DMS79 treated with DMSO at 0.1 percent for 48 hours (cell line): ENCODE measurements around the gene ATF6.
"Not testable (repeated sequence)": the region's sequence is repeated elsewhere in the genome, so short reads cannot be mapped to it uniquely, and the experiment has no call there.

Experiments used
- DNase-seq: peaks from one replicate; lab custom pipeline; 2025; lab: John Stamatoyannopoulos, UW

The ATF6 gene, protein sequence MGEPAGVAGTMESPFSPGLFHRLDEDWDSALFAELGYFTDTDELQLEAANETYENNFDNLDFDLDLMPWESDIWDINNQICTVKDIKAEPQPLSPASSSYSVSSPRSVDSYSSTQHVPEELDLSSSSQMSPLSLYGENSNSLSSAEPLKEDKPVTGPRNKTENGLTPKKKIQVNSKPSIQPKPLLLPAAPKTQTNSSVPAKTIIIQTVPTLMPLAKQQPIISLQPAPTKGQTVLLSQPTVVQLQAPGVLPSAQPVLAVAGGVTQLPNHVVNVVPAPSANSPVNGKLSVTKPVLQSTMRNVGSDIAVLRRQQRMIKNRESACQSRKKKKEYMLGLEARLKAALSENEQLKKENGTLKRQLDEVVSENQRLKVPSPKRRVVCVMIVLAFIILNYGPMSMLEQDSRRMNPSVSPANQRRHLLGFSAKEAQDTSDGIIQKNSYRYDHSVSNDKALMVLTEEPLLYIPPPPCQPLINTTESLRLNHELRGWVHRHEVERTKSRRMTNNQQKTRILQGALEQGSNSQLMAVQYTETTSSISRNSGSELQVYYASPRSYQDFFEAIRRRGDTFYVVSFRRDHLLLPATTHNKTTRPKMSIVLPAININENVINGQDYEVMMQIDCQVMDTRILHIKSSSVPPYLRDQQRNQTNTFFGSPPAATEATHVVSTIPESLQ

GRCh38 chr1:161766102-161766981, at the start of gene ATF6:
Gene ATF6, plus strand, starts transcription at chr1:161766320. Its CDS starts 41 bp downstream, at chr1:161766361.
- DNase-seq = peak; percentile 88

DNA sequence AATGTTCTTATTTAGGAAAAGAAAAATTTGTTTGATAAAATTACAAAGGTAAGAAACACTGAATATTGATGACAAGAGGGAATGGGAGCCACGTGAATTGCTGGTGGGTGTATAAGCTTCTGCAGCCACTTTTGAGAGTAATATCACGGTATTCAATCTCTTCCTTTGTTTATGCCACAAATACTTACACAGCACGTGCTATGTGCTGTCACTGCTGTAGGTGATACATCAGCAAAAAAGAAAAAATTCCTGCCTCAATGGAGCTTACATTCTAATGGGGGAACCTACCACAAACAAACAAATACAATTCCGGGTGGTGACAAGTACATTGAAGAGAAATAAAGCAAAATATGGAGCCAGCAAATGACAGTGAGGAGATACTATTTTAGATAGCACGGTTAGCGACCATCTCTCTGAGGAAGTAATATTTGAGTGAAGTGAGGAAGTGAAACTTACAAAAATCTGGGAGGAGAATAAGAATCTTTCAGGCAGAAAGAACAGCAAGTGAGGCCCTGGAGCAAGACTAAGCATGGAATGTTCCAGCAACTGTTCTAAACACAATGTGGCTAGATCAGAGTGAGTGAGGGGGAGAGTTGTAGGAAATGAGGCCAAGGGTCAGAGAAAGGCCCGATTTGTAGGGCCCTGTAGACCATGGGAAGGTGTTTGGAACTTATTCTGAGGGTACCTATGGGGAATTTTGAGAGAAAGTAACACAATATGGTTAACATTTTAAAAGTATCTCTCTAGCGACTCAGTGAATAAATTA, 47.4 kb upstream of the ATF6 start:
- no peak for DNase-seq

DNA sequence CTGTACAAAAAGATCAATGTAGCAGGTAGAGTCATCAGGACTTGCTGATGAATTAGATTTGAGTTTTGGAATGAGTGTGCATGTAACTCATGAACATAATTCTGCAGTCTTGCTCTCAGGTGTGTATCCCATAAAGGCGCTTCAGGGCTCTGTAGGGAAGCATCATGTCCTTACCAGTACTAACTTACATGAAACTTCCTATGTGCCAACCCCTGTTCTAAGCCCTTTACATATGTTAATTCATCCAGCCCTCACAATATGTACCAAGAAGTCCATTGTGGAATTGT, 46.9 kb upstream of the ATF6 start:
- DNase-seq = no peak

- DNase-seq = no peak
Measured at GRCh38 chr1:161720422-161720821, 45.7 kb upstream of the ATF6 start.

- no peak for DNase-seq
Measured at GRCh38 chr1:161720956-161721737, 45.0 kb upstream of the ATF6 start, which contains the start of gene FCRLB. Gene FCRLB, plus strand, starts transcription at chr1:161721544. Its CDS starts 1,129 bp downstream, at chr1:161722673.

DNA sequence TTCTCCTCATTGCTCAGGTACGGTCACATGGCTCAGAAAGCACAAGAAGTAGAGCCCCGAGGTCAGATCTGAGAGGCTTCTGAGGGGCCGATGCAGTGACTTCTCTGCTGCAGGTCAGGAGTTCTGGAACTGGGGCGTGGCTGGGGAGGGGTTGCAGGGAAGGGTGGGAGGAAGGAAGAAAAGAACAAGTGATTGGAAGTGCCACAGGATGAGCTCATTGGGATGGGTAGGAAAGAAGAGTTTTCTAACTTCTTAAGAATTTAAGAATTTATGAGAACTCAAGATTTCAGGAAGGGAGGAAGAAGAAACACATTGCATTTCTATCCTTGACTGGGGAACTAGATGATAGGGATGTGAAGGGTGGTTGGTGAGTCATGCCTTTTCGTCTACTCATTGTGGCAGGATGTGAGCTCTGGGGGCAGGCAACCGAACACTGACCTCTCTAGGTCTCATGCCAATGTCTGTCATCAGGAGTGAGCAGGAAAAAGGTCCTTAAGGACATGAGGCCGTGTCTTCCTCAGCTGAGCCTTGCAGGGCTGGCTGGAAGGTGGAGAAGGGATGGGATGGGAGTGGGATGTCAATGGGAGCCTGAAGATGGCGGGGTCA, 44.3 kb upstream of the ATF6 start:
- DNase-seq = no peak

DNA sequence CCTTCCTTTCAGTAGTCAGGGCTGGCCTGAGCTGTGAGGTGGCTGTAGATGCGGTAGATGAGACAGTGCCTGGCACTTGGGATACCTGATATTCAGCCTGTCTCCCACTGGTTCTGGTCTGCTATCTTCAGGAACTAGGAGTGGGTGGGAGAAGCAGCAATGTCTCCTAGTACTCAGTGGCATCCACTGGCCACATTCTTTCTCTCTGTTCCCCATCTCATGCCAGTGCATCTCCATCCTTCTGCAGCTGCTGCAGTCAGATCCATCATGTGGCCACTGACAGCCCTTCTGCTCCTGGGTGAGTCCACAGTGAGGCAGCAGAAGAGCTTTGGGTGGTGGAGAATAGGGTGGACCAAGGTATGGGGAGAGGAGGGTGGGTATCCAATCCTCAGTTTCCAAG, 43.7 kb upstream of the ATF6 start:
- DNase-seq = no peak

DNA sequence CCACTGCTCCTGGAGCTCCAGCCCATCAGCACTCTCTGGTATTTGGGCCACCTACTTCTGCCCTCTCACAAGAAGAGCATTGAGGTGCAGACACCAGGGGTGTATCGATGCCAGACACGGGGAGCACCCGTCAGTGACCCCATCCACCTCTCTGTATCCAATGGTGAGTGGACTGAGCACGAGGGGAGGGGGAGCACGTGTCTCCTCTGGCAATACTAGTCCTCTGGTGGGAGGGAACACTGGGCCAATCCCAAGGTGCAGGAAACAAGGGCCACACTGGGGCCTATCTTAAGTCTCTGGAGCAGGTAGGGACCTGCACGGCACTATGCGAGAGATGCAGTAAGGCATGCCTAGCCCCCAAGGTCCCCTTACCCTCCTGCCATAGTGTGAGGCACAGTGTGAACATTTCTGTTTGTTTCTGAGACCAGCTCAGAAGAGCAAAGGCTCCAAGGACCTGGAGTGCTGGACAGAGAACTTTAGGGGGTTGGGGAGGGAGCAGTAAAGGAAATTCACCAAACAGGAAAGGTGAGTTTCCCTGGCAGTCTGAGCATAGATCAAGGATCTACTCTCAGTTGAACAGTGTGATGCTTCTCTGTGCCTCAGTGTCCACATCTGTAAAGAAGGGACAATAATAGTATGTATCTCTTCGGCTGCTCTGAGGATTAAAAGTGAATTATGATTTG, 42.5 kb upstream of the ATF6 start:
- DNase-seq = no peak

DNA sequence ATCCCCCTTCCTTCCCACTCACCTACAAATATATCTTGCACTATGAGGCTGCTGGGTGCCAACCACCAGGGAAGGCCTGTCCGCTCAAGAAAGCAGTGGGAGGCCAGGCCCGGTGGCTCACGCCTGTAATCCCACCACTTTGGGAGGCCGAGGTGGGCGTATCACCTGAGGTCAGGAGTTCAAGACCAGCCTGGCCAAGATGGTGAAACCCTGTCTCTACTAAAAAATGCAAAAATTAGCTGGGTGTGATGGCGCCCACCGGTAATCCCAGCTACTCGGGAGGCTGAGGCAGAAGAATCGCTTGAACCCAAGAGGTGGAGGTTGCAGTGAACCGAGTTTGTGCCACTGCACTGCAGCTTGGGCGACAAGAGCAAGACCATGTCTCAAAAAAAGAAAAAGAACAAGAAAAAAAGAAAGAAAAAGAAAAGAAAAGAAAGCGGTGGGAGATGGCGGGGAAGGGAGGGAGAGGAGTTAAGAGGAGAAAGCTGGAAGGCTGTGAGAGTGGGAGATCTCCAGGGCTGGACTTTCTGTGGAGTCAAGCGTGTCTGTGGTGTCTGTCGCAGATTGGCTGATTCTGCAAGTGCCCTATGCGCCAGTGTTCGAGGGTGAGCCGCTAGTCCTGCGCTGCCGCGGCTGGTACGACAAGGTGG, 40.7 kb upstream of the ATF6 start:
- DNase-seq = not testable (repeated sequence)

DNA sequence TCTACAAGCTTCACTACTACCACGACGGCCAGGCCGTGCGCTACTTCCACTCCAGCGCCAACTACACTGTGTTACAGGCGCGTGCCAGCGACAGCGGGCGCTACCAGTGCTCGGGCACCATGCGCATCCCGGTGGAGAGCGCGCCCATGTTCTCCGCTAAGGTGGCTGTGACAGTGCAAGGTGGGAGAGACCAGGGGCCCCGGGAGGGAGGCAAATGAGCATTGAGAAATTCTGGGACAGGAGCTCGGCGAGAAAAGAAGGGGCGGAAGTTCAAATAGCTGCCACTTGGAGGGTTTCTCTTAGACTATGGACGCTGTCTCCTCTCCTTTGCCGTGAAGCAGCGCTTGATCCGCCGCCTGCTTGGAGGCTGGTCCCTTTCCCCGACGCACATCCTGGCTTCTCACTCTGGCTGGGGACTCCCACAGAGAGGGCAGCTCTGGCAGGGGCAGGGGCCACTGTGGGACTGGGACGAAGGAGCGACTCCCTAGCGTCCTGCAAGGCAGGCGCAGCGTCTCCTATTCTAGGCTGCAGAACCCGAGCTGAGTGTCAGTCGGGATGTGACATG, 40.1 kb upstream of the ATF6 start:
- peak; percentile 33 for DNase-seq

- peak; percentile 33 for DNase-seq
Measured at GRCh38 chr1:161726473-161727255, 39.5 kb upstream of the ATF6 start.

DNA sequence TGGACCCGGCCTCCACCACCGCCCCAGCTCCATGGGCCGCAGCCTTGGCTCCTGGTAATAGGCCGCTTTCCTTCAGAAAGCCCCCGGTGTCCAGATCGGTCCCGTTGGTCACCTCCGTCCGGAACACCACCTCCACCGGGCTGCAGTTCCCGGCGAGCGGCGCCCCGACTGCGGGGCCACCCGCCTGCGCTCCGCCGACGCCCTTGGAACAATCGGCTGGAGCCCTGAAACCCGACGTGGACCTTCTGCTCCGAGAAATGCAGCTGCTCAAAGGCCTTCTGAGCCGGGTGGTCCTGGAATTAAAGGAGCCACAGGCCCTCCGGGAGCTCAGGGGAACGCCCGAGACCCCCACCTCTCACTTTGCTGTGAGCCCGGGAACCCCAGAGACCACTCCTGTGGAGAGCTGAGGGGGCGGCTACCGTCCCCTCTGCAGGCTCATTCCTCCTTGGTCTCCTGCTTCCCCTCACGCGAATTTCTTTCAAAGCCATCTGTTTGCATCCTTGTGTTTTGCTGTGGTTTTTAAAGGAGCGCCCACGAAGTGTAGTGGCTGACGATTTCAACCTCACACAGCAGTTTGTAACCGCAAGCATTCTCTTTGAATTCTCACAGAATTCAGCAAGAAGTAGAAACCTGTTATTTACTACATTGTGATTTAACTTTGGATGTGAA, 38.7 kb upstream of the ATF6 start:
- DNase-seq = no peak

DNA sequence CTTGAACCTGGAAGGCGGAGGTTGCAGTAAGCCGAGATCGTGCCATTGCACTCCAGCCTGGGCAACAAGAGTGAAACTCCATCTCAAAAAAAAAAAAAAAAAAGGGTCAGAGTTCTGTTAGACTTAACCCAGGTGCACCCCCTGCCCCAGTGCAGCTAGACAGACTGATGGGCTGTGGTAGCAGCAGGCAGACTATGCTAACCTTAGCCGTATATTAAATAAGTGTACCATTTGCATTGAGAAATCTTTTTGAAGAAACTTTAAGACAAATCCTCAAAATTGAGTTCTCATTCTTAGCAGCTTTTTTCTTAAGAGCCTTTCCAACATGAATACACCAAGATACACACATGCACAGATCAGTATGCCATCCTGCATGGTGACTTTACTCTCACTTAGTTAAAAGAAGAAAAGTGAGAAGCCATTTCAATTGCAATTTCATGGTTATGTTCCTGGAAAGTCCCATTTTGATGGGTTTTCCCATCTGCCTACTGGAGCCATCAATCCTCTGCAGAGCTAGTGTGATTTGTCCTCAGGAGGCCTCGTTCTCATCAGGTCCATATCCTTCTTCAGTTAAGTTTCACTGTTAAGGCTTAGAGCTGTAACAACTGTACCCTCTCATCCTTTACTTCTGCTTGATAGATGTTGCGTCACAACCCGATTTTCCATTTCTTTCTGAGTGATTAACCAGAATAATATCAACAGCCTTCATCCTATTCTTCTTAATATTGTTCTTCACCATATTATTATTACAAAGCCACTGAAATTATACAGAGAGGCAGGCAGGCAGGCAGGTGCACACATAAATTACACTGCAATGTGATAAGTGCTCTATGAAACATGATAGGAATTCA, 37.5 kb upstream of the ATF6 start:
- no peak for DNase-seq

DNA sequence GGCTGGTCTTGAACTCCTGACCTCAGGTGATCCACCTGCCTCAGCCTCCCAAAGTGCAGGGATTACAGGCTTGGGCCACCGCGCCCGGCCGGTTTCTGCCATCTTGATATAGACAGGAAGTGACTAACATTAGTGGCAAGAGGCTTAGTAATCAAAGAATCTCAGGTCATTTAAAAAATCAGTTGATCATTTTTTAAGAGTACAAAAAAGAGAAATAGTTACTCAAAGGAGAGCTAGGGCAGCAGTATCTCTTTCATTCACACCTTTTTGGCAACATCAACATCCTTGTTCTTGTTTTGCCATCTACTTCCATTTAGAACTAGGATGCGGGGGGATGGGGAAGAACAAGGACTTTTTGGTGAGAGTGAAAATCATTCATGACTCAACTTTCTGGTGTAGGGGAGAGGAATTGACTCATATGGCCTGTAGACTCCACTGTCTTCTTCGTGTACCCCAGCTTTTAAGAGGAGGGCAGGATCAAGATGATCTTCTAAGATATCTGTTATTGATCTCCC, 36.0 kb upstream of the ATF6 start:
- DNase-seq = no peak

DNA sequence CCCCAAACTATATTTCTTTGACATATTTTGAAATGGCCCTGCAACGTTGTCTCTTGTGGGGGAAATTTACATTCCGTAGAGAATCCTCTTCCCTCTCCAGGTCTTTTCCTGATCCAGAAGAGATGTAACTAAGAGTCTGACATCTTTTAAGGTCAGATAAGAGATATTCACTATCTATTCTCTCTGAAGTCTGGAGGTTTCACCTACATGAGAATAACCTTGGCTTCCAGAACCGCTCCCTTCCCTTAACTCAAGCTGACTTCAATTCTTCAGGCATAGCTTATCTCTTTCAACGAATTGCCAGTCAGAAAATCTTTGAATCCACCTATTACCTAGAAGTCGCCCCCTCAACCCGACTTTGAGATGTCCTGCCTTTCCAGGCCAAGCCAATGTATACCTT, 34.9 kb upstream of the ATF6 start:
- DNase-seq = no peak

DNA sequence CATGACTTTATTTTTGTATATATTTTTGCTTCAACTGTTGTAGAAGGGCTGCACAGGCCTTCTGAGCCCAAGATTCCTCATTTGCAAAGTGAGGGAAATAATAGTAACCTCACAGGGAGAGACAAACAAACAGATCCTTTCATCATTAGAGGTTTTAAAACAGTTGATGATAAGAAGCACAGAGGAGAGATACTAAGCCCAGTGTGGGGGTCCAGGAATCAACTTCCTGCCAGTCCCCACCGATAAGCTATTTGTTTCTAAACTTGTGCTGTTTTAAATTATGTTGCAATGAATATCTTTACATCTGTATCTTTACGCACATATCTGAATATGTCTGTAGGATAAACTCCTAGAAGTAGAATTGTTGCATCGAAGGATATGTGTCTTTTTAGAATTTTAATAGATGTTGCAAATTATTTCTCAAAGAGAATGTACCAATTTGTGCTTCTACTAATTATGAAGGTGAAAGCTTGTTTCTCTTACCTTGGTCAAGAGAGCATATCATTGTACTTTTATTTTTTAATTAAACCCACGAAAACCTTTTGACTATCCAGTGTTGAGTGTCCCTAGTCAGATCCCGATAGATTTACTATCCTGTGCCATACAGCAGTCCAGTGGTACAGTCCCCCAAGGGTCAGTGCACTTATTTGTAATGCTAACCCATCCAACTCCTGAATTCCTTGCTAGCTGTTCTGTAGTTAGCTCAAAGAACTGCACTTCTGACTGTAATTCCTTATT, 34.0 kb upstream of the ATF6 start:
- no peak for DNase-seq
